ENCODE results near the gene SLC37A1.

SLC37A1 gene

GRCh38 chr21:42580793-42581321, 67.2 kb downstream of the SLC37A1 start:
- CTCF ChIA-PET: interaction anchor here (0.6 kb wide), 1 partner anchor 32 kb away, joined by 4 read pairs; no protein-coding TSS in a partner anchor
- no peak for DNase-seq (ENCODE audit: low spot score)
- POLR2A ChIA-PET (ENCODE audit: low non-redundant PET): no interaction called here
- no peak for TF ChIP-seq CTCF (conservative IDR thresholded peaks at IDR 0.05; ENCODE audit: low read depth)
- no peak overlapping the region for H3K27ac ChIP-seq

GRCh38 chr21:42581336-42581992, 67.8 kb downstream of the SLC37A1 start:
- no peak for DNase-seq (ENCODE audit: low spot score)
- ChIA-PET POLR2A (ENCODE audit: low non-redundant PET) (no interaction called here), CTCF (interaction anchor here (0.6 to 2.9 kb wide), 2 partner anchors 12 to 31 kb away, joined by 4 to 11 read pairs; no protein-coding TSS in a partner anchor)
- H3K27ac ChIP-seq: no peak overlapping the region
- TF ChIP-seq CTCF (conservative IDR thresholded peaks at IDR 0.05; ENCODE audit: low read depth): no peak

DNA sequence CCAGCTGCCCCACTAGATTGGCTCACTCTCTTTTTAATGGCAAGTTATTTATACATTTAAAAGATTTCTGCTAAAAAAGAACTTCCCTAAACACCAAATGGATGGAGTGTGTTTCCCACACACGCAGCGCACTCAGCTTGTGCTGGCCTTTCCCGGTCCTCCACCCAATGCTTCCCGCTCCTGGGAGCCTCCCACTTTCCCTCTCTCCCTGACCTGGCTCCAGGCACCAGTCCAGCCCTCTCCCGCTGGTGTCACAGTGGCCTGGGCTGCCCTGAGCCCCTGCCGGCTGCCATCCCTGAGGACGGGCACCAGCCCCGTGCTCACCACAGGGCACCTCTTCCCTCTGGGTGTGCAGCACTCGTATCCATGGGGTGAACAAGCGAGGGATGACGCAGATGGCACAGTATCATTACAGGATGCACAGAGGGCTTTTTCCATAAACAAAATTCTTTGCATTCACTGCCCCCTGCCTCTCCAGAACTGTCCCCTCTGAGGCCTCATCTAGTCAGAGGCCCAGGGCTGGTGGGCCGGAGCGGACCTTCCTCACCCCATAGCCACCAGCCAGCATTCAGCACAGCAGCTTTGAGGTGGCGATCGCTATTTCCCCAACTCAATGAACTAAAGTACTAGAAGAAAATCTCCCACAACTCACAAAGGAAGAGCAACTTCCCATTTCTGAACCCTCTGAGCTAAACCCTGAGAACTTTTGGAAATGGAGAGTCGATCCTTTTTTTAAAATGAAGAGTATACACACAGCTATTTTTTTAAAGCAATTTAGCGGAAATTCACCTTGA, 68.5 kb downstream of the SLC37A1 start:
- POLR2A ChIA-PET (ENCODE audit: low non-redundant PET): no interaction called here
- DNase-seq (ENCODE audit: low spot score): no peak
- TF ChIP-seq CTCF (conservative IDR thresholded peaks at IDR 0.05; ENCODE audit: low read depth): no peak
- CTCF ChIA-PET: interaction anchor here (0.7 to 2.9 kb wide), 2 partner anchors 11 to 445 kb away, joined by 8 to 11 read pairs; no protein-coding TSS in a partner anchor
- H3K27ac ChIP-seq: no peak overlapping the region

DNA sequence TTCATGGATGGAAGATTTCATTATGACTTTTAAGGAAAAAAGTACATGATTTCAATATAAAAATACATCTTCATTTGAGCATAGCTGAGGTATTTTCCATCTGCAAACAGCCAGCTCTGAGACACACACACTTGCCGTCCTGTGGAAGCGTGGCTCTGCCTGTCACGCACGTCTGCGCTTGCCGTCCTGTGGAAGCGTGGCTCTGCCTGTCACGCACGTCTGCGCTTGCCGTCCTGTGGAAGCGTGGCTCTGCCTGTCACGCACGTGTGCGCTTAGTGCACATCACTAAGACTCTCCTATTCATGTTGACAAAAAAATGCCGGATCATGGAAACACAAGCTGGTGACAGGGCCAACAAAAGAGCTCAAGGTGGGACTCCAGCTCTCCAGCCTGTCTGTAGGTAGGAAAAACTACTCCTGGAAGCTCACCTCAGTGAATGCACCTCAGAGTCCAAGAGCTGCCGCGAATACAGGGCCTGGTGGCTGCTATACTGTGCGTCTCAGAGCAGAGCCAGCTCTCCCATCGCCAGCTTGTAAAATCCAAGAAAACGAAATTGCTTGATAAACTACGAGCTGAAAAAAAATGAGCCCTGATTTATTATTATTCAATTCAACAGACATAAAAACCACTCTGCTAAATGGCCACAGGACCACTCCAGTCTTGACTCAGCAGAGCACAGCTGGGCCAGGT, 69.3 kb downstream of the SLC37A1 start:
- POLR2A ChIA-PET (ENCODE audit: low non-redundant PET): no interaction called here
- DNase-seq (ENCODE audit: low spot score): no peak
- no peak overlapping the region for H3K27ac ChIP-seq
- CTCF ChIA-PET: interaction anchor here (0.7 to 2.9 kb wide), 2 partner anchors 10 to 446 kb away, joined by 8 to 11 read pairs; no protein-coding TSS in a partner anchor
- no peak for TF ChIP-seq CTCF (conservative IDR thresholded peaks at IDR 0.05; ENCODE audit: low read depth)

DNA sequence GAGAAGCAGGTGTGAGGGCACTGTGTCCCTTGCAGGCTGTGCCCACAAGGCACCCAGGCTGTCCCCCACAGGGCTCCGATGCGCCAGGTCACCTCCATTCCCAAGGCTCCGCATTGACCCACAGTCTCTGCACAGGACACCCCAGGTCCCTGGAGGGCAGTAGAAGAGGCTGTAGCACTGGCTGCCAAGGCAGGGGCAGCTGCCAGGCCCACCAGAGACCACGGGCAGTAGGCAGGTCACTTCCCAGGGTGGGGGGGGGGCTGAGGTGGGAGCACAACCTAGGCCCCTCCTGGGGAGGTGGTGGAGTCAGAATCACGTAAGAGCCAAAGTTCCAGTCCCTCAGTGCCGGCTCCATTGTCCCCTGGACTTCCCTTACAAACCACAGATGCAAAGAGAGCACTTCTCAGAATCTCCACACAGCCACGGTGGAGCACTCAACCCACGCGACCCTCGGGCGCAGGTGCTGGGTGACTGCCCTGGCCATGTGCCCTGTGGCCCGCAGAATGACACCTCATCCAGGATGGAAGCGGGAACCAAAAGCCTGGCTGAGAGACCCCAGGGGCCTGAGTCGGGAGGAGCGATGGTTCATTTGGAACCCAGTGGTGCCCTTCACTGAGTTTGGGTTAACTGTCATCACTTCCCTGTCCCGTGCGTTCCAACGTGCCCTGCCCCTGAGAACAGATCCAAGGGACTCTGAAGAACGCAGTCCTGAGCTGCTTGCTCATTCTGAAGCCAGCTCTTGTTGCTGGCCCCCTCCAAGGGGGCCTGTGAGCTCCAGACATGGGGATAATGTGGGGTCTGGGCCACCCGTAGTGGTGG, 70.0 kb downstream of the SLC37A1 start:
- POLR2A ChIA-PET (ENCODE audit: low non-redundant PET): no interaction called here
- no peak for TF ChIP-seq CTCF (conservative IDR thresholded peaks at IDR 0.05; ENCODE audit: low read depth)
- no peak for DNase-seq (ENCODE audit: low spot score)
- CTCF ChIA-PET: interaction anchor here (2.9 kb wide), 1 partner anchor 9 kb away, joined by 11 read pairs; no protein-coding TSS in a partner anchor
- H3K27ac ChIP-seq: no peak overlapping the region

Data from RWPE1 (cell line).